ENCODE data around the gene ITGBL1.

DNA sequence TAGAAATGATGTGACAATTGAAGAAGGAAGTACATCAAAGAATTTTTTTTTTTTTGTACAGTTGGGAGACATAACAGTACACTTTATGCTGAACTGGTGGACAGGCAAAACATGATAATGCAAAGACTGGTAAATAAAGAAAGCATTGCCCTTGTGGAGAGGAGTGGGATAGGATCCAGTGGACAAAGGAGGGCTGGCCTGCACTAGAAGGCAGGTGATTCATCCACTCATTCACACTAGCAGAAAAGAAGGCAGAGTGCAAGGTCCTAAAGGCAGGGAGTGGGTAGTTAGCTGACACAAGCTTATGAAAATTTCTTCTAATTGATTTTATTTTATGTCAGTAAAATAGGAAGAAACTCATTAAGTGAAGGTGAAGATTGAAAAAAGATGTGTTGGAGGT is 18.6 kb upstream of the ITGBL1 start:
- TF ChIP-seq, protein P1, sequence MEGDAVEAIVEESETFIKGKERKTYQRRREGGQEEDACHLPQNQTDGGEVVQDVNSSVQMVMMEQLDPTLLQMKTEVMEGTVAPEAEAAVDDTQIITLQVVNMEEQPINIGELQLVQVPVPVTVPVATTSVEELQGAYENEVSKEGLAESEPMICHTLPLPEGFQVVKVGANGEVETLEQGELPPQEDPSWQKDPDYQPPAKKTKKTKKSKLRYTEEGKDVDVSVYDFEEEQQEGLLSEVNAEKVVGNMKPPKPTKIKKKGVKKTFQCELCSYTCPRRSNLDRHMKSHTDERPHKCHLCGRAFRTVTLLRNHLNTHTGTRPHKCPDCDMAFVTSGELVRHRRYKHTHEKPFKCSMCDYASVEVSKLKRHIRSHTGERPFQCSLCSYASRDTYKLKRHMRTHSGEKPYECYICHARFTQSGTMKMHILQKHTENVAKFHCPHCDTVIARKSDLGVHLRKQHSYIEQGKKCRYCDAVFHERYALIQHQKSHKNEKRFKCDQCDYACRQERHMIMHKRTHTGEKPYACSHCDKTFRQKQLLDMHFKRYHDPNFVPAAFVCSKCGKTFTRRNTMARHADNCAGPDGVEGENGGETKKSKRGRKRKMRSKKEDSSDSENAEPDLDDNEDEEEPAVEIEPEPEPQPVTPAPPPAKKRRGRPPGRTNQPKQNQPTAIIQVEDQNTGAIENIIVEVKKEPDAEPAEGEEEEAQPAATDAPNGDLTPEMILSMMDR (IDR thresholded peaks at IDR 0.05; ENCODE audit: low read length), result no peak
- TF ChIP-seq EZH2 (IDR thresholded peaks at IDR 0.05; ENCODE audit: borderline replicate concordance, low read length), result no peak
